Nephron progenitor cell (in vitro differentiated cells): ENCODE results near the gene AFF2.

Experiments
- DNase-seq: peaks from one replicate; pipeline ENCODE4 v3.0.0; 2021
- H3K27ac Mint-ChIP-seq: 2 replicates; pipeline ENCODE4 v1.8.0; 2021; ENCODE audit warnings: mild to moderate bottlenecking, moderate library complexity, mixed read lengths
- H3K27me3 Mint-ChIP-seq: 2 replicates; pipeline ENCODE4 v1.8.0; 2021; ENCODE audit warnings: mild to moderate bottlenecking, low read depth, mixed read lengths; ENCODE audit not compliant: poor library complexity
- H3K36me3 Mint-ChIP-seq: 2 replicates; pipeline ENCODE4 v1.8.0; 2021; ENCODE audit warnings: low read depth, mixed read lengths
- H3K4me1 Mint-ChIP-seq: 2 replicates; pipeline ENCODE4 v1.8.0; 2021; ENCODE audit warnings: mixed read lengths
- H3K4me3 Mint-ChIP-seq: 2 replicates; pipeline ENCODE4 v1.8.0; 2021; ENCODE audit warnings: mild to moderate bottlenecking, moderate library complexity, mixed read lengths
- H3K9me3 Mint-ChIP-seq: 2 replicates; pipeline ENCODE4 v1.8.0; 2021; ENCODE audit warnings: mild to moderate bottlenecking, moderate library complexity, mixed read lengths
- CTCF ChIP-seq: fragments of 200-600 bp; sonication (generic); IDR thresholded peaks from 2 replicates; pipeline ENCODE4 v1.5.0; 2021; ENCODE audit warnings: antibody characterized with exemption

AFF2 gene

GRCh38 chrX:149045645-149046210 is 545.3 kb downstream of the AFF2 start:
- no peak overlapping the region for H3K4me3 Mint-ChIP-seq
- TF ChIP-seq CTCF: no peak
- H3K4me1 Mint-ChIP-seq: no peaks in the 10 kb centered on the region
- H3K9me3 Mint-ChIP-seq: peaks cover 5% of the 10 kb centered on the region
- H3K27me3 Mint-ChIP-seq: no peaks in the 10 kb centered on the region
- no peaks in the 10 kb centered on the region for H3K36me3 Mint-ChIP-seq
- no peak for DNase-seq
- H3K27ac Mint-ChIP-seq: no peak overlapping the region
